ENCODE measurements around the gene SRGN.
A peak's percentile ranks its signal among the peaks of the same experiment; 100 is the strongest.

Gene SRGN

DNA sequence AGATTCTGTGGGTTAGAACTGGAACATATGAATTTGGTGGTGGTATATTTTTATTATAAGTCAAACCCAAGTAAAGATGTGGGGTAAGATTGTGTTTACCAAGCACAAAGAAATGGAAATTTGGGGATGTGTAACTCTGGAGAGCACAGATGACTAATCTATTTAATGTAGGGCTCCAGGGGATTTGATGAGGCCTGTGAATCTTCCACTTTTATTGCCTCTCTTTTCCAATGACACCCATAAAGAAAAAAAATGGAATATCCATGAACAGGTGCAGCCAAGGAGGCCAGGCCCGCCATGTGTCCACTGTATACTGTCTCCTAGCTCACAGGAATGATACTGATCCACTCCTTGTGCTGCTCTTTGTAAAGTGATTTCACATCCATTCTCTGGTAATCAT, 2.8 kb downstream of the SRGN start:
- DNase-seq (ENCODE audit: low read depth, low spot score), result no peak

DNA sequence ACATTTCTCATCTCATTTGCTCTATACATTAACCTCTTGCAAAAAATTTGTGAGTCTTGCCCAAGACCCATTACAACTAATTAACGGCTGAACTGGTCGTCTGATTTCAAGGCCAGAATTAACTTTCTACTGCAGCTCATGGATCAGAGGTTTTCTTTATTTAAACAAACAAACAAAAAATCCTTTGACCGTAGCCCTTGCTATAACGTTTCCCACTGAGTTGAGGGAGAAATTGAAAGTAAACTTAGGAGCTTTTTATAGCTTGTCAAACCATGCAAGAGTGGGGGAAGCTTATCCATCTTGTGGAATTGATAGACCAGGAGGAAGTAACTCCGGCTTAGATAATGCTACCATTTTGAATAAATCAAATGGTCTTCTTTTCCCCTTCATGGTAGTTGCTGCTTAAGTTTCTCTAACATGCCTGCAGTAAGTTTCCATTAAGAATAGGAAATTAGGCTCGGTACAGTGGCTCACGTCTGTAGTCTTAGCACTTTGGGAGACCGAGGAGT, 3.3 kb downstream of the SRGN start:
- no peak for DNase-seq (ENCODE audit: low read depth, low spot score)

DNA sequence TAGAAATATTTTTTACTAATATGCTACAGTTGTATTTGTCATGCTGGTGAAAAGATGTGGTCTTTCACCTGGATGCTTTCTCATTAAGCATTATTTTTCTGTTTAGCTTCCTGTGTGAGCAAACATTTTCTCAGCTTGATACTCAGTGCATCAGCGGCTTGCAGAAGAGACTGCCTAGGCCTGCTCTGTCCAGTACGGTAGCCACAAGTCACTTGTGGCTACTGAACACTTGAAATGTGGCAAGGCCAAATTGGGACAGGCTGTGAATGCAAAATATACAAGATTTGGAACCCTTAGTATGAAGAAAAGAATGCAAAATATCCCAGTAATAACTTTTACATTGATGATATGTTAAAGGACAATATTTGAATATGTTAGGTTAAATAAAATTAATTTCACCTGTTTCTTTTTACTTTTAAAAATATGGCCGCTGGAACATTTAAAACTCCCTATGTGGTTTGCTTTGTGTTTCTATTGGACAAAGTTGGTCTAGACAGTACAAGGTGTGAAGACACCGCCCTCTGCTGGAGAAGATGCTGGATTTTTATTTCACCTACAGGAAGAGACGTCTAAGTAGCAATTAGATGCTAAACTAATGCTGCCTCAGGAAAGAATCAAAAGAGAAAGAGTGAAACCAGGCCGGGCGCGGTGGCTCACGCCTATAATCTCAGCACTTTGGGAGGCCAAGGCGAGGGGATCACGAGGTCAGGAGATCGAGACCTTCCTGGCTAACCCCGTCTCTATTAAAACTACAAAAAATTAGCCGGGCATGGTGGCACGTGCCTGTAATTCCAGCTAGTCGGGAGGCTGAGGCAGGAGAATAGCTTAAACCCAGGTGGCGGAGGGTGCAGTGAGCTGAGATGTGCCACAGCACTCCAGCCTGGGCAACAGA, 5.3 kb downstream of the SRGN start:
- peak; percentile 73 for DNase-seq (ENCODE audit: low read depth, low spot score)

DNA sequence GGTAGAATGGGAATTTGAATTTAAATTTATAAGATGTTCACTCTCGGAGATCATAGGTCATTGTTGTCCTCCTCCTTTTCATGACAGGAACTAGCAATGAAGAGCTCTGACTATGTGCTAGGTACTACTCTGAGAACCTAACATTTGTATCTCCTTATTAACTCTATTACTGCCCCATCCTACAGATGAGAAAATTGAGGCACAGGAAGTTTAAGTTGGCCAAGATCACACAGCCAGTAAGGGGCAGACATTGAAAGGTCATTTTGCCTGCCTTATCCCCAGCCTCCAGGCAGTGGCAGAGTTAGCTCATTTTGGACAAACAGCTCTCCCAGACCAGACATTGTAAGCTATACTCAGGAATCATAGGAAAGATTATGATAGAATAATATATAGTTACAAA, 6.0 kb downstream of the SRGN start:
- no peak for DNase-seq (ENCODE audit: low read depth, low spot score)

DNA sequence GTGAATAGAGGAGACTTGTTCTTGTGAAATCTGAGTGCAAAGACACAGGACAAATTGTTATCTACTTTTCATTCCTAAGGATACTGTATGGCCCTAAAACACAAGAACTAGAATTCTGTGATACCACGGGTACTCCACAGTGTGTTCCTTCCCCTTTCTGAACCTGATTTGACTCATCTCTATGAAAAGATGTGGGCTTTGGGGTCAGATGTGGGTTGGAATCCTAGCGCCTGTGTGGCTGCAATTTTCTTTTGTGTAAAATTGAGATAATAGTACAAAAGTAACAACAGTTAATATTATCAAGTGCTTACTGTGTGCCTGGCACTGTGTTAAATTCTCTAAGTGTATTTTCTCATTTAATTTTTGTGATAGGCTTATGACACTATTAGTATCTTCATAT, 8.1 kb downstream of the SRGN start:
- DNase-seq (ENCODE audit: low read depth, low spot score), result no peak

- no peak for DNase-seq (ENCODE audit: low read depth, low spot score)
Measured at GRCh38 chr10:69097729-69098128, 9.8 kb downstream of the SRGN start.

DNA sequence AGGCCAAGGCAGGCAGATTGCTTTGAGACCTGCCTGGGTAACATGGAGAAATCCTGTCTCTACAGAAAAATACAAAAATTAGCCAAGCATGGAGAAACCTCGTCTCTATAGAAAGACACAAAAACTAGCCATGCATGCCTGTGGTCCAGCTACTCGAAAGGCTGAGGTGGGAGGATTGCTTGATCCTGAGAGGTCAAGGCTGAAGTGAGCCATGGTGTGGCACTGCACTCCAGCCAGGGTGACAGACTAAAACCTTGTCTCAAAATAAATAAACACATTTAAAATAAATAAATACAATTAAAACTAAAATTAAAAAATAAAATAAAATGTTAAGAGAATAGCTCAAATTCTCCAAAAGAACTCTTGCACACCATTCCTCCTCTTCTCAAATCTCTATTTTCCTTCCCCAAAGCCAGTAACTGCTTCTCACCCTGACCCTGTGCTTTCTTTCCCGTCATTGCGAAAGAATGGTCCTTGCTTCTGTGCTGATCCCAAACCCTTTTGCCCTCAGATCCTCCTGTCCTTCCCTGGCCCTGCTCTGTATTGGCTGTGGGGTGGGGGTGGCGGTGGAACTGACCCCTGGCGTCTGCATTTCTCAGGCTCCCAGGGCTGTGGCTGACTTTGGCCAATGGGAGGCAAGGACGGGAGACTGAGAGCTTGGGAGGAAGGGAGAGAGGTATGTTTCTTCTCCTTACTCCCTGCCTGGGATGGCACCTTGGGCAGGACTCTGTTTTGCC, 12.4 kb downstream of the SRGN start:
- no peak for DNase-seq (ENCODE audit: low read depth, low spot score)

GRCh38 chr10:69101451-69102095, 13.7 kb downstream of the SRGN start:
- DNase-seq (ENCODE audit: low read depth, low spot score), result no peak

DNA sequence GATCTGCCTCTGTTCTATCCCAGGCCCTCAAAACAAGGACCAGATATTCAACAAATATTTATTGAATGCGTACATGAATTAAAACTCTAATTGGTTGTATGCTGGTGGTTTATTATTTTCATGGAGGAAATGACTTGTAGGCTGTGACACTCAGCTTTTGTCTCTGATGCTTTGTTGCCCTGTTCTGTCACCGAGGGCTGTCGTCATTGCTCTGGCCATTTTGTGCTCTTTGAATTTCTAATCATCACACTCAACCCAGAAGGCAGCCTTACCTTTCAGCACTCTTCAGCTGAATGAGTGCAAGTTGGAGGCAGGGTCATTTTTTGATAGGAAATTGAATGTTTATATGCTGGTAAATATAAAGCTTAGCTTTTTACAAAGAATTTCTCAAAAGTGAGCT, 14.5 kb downstream of the SRGN start:
- DNase-seq (ENCODE audit: low read depth, low spot score), result no peak

GRCh38 chr10:69103784-69104183, 15.9 kb downstream of the SRGN start:
- no peak for DNase-seq (ENCODE audit: low read depth, low spot score)

DNA sequence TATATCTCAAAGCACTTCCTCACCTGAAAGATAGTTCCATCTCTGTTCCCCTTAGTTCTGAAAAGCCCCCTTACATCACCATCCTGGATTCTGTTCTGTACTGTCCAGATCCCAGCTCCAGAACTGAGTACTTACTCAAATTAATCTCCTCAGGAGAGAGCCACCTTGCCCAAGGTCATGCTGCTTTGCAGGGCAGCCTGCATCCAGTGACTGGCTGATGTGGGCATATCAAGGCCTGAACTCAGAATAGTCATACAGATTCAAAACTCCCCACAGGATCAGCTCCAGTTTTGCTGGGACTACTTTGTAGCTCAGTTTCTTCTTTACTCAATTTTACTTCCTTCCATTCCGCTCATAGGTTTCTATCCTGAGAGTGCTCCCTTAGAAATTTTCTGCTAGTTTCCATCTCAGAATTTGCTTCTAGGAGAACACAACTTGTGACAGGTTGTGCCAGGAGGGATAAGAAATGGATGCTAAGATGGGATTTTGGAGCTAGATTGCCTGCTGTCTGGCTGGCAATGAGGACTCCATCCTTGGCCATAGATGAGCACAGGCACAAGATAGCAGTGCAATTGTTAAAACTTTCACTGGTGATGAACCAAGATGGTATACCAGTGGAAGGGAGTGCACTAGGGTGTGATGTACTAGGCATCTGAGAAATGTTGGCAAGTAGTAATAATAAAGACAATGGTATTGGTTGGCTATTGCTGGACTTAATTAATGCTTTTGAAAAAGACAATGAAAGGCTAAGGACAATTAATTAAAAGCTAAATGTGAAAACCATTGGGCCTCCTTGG, 17.3 kb downstream of the SRGN start:
- DNase-seq (ENCODE audit: low read depth, low spot score), result no peak

- no peak for DNase-seq (ENCODE audit: low read depth, low spot score)
Measured at GRCh38 chr10:69107176-69107490, 19.2 kb downstream of the SRGN start.

DNA sequence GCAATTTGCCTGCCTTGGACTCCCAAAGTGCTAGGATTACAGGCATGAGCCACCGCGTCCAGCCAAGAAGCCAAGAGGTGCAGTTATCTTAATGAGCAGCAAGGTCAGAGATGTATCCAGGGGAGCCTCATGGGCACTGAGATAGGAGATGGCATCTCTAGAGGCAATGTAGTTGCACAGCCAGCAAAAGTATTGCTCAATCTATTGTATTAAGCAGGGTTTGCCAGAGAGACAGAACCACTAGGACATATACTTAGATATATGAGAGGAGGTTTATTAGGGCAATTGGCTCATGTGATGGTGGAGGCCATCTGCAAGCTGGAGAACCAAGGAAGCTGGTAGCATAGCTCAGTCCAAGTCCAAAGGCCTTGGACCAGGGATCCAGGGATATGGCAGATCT, 19.8 kb downstream of the SRGN start:
- no peak for DNase-seq (ENCODE audit: low read depth, low spot score)

- DNase-seq (ENCODE audit: low read depth, low spot score), result no peak
Measured at GRCh38 chr10:69119896-69120295, 32.0 kb downstream of the SRGN start.

DNA sequence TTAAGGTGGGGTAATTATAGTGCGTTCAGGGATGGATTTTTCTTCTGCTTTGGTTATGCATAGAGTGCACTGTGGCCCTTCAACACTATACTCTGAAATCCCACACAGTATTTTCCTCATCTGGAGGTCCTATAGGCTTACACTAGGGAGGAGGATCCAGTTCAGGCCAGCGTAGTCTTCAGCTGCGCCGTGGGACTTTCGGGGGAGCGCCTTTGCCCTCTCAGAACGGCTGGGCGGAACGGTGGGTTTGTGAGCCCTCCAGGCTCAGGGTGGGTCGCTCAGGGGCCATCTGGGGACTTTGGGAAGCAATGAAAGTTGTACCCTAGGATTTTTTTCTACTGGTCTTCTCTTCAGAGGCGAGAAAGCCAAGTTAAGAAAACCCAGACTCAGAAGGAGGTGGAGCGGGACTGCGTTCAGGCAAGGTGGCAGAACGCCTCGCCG, 35.4 kb downstream of the SRGN start:
- DNase-seq (ENCODE audit: low read depth, low spot score), result no peak

GRCh38 chr10:69123747-69124562, 36.1 kb downstream of the SRGN start, which contains the start of gene VPS26A:
TSS of gene VPS26A (plus strand) at chr10:69124178. CDS start at chr10:69124278, 100 bp downstream.
- peak; percentile 74 for DNase-seq (ENCODE audit: low read depth, low spot score)

DNA sequence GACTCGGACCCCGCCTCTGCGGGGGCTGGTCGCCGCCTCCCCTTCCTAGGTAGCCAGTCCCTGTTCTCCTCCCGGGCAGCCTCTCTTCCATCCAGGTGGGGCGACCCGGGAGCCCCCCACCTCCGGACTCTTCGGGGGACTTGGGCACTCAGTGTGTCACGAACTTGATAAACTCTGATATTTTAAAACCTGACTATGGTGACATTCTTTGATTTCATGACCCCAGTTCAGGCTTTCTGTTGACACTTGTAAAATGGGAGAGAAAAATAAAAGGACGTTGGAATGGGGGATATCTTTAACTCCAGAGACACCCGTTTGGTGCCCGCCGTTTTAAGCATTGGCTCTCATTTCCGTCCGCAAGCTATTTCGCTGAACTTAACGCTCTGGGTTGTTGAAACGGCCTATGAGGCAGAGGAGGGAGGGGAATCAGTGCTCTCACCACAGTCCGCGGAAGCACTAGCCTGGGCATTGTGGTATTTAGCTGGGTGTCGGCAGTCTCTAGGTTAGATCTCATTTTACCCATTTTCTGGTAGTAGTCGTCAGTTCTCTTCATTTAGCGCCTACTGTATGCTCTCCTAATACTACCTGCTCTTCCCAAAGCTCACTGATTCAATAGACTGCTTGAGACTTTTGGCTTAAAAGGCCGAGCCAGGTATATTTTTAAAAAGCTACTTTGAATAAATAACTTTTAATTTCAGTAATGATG, 36.8 kb downstream of the SRGN start:
- no peak for DNase-seq (ENCODE audit: low read depth, low spot score)

DNA sequence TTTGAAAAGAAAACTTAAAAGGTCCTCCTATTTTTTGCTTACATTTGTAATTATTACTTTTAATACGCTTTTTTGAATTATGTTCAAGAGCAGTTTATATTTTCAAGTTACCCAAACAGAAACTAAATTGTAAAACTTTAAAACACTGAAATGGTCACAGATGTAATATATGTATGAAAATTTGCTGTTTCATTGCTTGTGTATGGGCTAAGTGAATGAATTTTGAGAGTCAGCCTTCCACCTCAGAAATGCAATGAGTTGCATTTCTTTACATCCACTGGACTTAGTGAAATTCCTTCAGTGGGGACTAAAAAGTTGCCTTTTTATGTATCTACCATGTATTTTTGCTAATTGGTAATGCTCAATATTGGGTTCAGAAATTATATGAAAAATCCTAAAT, 37.7 kb downstream of the SRGN start:
- DNase-seq (ENCODE audit: low read depth, low spot score), result no peak

DNA sequence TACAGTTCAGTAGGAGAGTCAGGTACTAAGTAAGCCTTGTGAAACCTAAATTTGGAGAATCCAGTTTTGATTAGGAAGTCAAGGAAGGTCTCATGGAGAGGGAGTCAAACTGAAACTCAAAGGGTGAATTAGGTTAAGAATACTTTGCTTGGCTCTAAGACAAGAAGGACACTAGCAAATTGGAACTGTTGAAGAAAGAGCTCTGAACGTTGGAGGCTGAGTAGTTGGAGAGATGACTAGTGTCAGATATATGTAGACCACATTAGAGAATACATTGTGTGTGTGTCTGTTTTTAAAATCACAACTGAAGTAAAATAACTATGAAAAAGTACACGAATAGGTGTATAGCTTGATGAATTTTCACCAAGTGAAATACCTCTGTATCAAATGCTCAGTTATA, 42.3 kb downstream of the SRGN start:
- DNase-seq (ENCODE audit: low read depth, low spot score), result no peak

- DNase-seq (ENCODE audit: low read depth, low spot score), result no peak
Measured at GRCh38 chr10:69139961-69140360, 52.1 kb downstream of the SRGN start.
